ENCODE data around the gene RTN4IP1. TPM values are rescaled to one million over a fixed set of nuclear protein-coding genes. Genes with fewer than 3 reads are reported as not detected.
"Not testable (repeated sequence)": the region's sequence is repeated elsewhere in the genome, so short reads cannot be mapped to it uniquely, and the experiment has no call there.

RTN4IP1 gene
- total RNA-seq, 1 experiment from 2014 or later: 14.8 TPM

DNA sequence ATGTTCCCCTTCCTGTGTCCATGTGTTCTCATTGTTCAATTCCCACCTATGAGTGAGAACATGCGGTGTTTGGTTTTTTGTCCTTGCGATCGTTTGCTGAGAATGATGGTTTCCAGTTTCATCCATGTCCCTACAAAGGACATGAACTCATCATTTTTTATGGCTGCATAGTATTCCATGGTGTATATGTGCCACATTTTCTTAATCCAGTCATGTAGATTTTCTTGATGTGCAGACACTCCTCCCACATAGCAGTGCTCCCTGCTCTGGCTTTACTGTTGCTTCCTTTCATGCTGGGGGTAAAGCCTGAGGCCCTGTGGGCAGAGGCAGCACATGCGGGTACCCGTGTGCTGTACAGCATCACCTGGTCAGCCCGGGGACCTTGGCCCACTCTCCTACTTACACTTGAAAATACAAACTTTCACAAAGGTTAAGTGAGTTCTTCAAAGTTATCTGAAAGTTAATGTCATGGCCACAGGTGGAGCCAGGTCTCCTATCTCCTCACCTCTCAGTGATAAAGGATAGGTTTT, 80.3 kb downstream of the RTN4IP1 start:
- not testable (repeated sequence) for DNase-seq (ENCODE audit: extremely low read depth, low read depth)

DNA sequence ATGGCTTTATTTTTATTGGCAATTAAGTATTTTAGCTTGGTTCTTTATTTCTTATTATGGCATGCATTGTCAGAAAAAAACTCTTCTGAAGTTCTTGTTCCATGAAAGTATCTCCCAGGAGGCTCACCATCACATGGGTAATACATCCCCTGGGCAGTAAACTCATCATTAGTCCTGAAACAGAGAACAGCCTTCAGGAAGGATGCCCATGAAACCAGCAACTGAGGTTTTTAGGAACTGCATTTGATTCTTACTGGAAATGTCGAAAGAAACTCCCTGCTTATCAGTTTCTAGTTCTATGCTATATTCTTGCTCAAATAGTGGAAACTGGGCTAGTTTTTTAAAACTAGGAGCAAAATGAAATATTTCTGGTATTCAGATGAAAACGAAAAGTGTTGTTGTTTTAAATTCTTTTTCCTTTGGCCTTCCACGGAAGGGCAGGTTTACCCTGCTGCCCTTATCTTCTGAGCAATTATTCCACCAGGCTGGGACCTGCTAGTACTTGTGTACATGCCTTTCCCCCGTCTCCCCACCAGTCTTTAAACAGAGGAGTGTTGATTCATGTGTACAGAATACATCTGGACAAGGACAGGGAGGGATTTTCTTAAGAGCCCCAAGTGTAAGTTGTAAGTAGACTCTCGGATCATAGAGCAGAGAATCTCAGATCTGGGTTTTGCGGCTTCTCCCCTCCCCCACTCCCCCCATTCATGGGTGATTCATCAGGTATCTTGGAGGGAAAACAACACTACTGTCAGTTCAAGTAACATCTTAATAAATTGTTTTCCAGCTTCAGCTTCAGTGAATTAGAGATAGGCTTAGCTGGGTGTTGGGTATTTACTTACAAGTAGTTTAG, 81.5 kb downstream of the RTN4IP1 start:
- no peak for DNase-seq (ENCODE audit: extremely low read depth, low read depth)

DNA sequence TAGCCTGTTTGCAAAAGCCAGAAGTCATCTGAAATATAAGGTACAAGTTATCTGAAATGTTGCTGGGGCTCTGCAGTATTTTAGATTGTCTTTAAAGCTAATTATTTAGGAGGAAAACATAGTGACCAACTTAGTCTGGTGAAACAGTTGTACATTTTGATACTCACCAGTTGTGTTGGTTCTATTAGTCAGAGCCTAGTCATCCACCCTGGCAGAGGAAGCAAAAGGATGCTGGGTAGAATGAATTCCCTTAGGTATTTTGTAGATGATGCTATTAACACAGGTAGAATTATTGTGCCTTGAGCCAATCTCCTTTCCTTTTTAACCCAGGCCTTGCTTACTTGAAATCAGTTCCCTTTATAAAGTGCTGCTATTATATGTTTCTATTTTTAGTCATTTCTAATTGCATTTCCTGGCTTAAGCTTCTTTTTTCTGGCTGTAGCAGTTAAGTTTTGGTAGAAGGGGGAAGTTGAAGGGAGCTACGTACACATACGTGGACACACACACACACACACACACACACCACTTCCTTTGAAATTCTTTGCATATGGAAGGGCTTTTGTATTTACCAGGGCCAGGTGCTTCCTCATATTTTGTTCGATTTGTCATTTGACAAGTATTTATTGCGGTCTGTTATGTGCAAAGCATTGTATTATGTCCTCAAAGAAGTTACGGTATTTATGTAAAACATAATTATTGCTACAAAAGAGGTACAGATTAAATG, 82.4 kb downstream of the RTN4IP1 start:
- DNase-seq (ENCODE audit: extremely low read depth, low read depth): peak; percentile 30

DNA sequence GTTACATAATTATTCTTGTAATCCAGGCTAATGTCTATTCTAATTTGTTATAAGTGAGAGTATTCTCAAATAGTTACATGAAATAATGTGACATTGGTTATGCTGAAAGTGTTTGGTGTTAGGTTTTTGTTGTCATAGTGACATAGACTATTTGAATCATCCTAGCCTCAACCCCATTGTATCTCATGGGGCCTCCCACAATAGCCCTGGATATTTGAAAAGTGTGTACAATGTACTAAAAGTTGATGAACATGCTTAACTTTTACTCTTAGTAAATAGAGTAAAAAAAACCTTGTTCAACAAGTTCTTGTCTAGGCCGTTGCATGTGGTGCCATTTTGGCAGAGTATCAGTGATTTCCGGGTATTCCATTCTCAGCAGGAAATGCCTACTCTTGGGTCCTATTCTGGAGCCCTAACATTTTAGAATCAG, 83.0 kb downstream of the RTN4IP1 start:
- DNase-seq (ENCODE audit: extremely low read depth, low read depth): no peak

DNA sequence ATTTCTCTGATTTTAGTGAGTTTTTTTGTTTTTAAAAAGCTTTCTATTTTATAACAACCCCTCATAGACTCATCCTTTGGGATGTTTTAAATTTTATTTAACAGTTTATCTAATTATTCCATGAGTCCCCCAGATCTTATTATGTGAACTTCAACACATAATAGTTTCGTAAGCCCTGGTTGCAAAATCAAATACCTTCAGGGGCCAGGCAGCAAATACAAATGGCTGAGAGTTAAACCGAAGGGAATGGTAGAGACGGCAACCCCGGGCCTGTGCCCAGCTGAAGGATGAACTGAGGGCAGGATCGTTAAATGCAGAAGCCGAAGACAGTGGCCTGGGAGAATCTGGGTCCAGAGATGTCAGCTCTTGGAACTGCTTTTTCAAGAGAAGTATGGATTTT, 88.4 kb downstream of the RTN4IP1 start:
- DNase-seq (ENCODE audit: extremely low read depth, low read depth): no peak

DNA sequence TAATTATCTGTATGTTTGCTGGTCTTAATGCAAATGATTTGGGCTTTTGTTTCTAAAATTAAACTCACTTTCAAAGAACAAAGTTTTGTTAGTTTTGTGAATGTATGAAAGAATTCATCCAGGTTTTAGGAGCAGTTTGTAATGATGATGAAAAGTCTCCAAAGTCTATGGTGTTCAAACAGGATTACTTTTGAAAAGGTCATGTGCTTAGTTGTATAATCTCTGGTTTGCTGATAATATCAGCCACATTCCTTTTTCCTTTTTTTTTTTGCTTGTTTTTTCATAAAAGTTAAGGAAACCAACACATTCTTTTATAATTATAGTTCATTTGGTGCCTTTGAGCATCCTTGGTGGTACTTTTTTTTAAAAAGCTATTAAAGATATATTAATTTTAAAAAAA, 88.9 kb downstream of the RTN4IP1 start:
- DNase-seq (ENCODE audit: extremely low read depth, low read depth): no peak

DNA sequence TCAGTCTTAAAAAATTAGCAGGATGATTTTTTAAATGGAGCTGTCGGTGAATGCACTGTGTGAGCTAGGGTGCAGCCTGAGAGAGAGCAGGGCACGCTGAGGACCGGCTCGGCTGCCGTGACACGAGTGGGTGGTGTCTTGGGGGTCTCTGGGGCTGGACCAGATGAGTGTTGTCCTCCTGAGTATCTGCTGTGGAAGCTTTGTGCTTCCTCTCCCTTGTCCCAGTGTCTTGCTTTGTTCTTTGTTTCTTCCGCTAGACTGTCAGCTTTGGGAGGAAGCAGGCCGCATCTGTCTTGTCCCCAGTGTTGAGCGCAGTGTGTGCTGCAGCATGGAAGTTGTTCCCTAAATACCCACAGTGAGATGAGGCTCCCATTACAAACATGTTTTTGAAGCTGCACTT, 89.4 kb downstream of the RTN4IP1 start:
- DNase-seq (ENCODE audit: extremely low read depth, low read depth): no peak

GRCh38 chr6:106538145-106538544, 91.2 kb downstream of the RTN4IP1 start:
- no peak for DNase-seq (ENCODE audit: extremely low read depth, low read depth)

DNA sequence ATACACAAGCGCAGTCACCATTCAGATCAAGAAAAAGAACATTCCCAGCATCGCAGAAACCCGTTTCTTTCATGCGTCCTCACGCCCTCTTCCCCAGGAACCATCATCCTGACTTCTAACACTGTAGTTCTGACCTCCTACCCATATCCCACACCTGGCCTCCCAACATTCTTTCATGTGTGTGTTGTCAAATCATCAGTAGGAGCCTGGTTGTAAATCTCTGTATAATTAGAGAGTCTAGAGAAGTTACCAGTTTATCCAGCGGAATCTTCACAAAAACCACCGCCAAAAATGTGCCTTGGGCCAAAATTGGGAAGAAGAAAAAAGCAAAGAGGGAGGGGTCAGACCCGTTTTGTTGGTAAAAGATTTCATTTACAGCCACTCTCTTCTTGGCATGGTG, 91.6 kb downstream of the RTN4IP1 start:
- DNase-seq (ENCODE audit: extremely low read depth, low read depth): no peak

- no peak for DNase-seq (ENCODE audit: extremely low read depth, low read depth)
These were observed 92.4 kb downstream of the RTN4IP1 start for GRCh38 chr6:106536851-106537250.

DNA sequence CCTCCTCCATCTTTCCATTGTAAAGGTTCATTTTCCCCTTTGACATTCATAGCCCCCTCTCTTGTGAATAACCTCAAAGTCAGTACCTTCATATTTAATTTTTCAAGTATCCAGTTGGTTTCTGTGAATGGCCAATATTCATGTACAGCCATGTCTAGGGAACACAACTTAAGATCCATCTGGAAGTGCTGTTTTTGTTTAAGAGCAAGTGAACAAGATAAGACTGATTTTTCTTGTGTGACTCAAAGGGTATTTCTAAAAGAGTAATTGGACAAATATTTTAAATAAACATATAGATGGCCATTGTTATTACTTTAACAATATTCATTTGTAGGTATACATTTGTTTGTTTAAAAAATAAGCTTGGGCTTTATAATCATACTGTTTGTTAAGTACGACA, 92.9 kb downstream of the RTN4IP1 start:
- DNase-seq (ENCODE audit: extremely low read depth, low read depth): no peak

GRCh38 chr6:106535012-106535411, 94.3 kb downstream of the RTN4IP1 start:
- DNase-seq (ENCODE audit: extremely low read depth, low read depth): no peak

- DNase-seq (ENCODE audit: extremely low read depth, low read depth): no peak
These were observed 94.7 kb downstream of the RTN4IP1 start for GRCh38 chr6:106534564-106534982.

DNA sequence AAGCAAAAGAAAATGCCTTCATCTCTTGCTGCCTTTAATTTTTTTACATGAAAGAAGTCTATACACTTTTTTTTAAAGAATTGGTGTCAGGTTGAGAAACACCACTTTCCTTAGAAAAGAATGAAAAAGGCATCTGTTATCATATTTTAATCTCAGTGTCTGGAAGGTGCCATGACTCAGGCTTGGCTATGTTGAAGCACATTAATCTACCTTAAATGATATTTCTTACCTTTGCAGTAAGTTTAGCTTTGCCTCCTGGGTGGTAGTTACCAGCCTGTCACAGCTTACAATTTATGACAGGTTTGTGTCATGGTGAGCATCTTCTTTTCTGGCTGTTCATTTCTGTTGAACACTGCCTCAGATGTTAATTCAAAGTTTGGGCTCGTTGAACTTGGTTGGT, 95.3 kb downstream of the RTN4IP1 start:
- DNase-seq (ENCODE audit: extremely low read depth, low read depth): no peak

DNA sequence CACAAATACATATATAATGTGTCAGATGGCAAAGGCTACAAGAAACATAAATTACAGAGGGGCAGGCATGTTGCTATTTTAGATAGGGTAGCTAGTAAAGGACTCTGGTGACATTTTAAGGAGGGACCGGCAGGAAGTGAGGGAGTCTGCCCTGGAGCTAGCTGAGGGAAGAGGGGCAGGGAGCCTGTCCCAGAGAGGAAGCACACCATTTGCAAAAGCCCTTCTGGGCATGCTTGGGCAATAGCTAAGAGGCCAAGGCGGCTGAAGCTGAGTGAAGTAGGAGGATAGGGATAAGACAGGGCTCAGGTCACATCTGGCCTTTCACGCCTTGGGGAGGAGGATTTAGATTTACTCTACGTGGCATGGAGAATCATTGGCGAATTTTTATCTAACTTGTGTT, 96.2 kb downstream of the RTN4IP1 start:
- no peak for DNase-seq (ENCODE audit: extremely low read depth, low read depth)

DNA sequence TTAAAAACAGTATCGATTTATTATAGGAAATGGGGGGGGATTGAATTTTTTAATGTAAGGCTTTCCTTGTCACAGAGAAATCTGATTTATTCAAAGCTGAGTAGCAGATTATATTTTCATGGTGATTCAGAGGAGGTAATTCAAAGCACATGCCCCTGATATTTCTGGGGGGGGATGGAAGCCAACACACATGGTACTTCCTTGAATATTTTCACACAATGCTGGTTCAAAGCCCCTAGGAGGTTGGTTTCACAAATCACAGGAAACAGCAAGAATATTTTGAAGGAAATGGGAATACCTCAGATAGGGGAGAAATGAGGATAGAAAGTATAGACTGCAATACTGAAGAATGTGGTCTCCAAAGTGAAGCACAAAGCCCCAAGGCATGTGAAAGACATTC, 98.8 kb downstream of the RTN4IP1 start:
- no peak for DNase-seq (ENCODE audit: extremely low read depth, low read depth)

DNA sequence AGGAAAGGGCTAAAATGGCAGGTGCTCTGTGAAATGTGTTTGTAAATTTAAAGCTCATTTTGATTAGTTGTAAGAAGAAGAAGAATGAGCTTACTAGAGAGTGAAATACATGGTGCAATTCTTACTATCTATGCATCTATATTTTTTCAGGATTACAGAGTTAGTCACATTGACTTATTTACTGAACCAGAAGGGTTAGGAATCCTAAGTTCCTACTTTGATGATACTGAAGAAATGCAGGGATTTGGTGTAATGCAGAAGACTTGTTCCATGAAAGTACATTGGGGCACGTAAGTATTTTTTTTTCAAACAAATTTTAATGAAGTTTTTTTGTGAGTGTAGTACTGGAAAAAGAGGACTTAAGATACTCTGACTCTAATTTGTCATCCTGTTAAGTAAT, 99.3 kb downstream of the RTN4IP1 start:
- DNase-seq (ENCODE audit: extremely low read depth, low read depth): no peak

- no peak for DNase-seq (ENCODE audit: extremely low read depth, low read depth)
These were observed 99.9 kb downstream of the RTN4IP1 start for GRCh38 chr6:106529438-106529837.

- DNase-seq (ENCODE audit: extremely low read depth, low read depth): no peak
These were observed 100.8 kb downstream of the RTN4IP1 start for GRCh38 chr6:106528521-106528920.

- peak; percentile 74 for DNase-seq (ENCODE audit: extremely low read depth, low read depth)
These were observed 101.3 kb downstream of the RTN4IP1 start for GRCh38 chr6:106527979-106528378.

- DNase-seq (ENCODE audit: extremely low read depth, low read depth): no peak
These were observed 102.2 kb downstream of the RTN4IP1 start for GRCh38 chr6:106527117-106527516.

DNA sequence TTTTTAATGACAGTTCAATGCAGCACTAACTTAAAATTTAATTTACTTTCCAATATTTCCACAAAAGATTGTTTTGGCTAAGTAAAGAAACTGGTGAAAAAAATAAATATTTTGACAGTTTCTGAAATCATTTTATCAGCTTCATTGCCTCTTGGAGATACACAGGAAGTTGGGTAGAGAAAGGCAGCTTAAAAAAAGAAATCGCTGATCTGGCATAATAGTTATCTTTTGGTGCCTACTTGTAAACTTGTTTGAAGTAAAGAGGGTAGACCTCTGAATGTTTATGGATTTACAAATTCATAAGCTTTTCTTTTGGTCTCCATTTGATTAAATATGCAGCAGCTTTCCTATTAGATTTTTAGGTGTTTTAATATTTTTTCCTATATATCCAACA, 103.4 kb downstream of the RTN4IP1 start:
- no peak for DNase-seq (ENCODE audit: extremely low read depth, low read depth)
